HepG2 (cell line): ENCODE data around the gene C16orf86. TPM values are rescaled to one million over a fixed set of nuclear protein-coding genes. Genes with fewer than 3 reads are reported as not detected.

Experiments used
- EEA1 ChIP-seq: sonication (generic); formaldehyde crosslinking; IDR thresholded peaks from 2 replicates; pipeline ENCODE4 v1.5.1; 2020; ENCODE audit warnings: mild to moderate bottlenecking, missing genetic modification reagents, borderline replicate concordance
- HNRNPLL ChIP-seq: fragments of 200-400 bp; formaldehyde crosslinking; IDR thresholded peaks from 2 replicates; pipeline ENCODE4 v1.6.1; 2017; ENCODE audit warnings: mild to moderate bottlenecking, low read depth, low read length; ENCODE audit not compliant: poor library complexity, severe bottlenecking
- HOXA5 ChIP-seq: sonication (generic); formaldehyde crosslinking; IDR thresholded peaks from 2 replicates; pipeline ENCODE4 v1.4.0; 2020; ENCODE audit warnings: missing genetic modification reagents
- MTF1 ChIP-seq: sonication (generic); formaldehyde crosslinking; IDR thresholded peaks from 2 replicates; pipeline ENCODE4 v1.5.0; 2020; ENCODE audit warnings: missing genetic modification reagents
- NFAT5 ChIP-seq: sonication (generic); formaldehyde crosslinking; IDR thresholded peaks from 2 replicates; pipeline ENCODE4 v1.4.0; 2020; ENCODE audit warnings: missing genetic modification reagents
- THAP11 ChIP-seq: IDR thresholded peaks from 2 replicates; pipeline ENCODE4 v1.6.1; 2016; ENCODE audit warnings: missing biosample characterization, missing genetic modification reagents
- XBP1 ChIP-seq: sonication (generic); formaldehyde crosslinking; IDR thresholded peaks from 2 replicates; pipeline ENCODE4 v1.5.0; 2020; ENCODE audit warnings: missing genetic modification reagents
- ZFP37 ChIP-seq: sonication (generic); formaldehyde crosslinking; IDR thresholded peaks from 2 replicates; pipeline ENCODE4 v1.4.0; 2020; ENCODE audit warnings: missing genetic modification reagents, borderline replicate concordance
- ZNF773 ChIP-seq: sonication (generic); formaldehyde crosslinking; IDR thresholded peaks from 2 replicates; pipeline ENCODE4 v1.4.0; 2020; ENCODE audit warnings: missing genetic modification reagents, borderline replicate concordance
- polyA plus RNA-seq, 8 experiments: library from polyadenylated mRNA; depleted of rRNA in 3 of 8; stranded (reverse) in 7 of 8; unstranded in 1 of 8; fragments of >200 nt; fragmentation: Illumina TruSeq in 4 of 8; extraction: Trizol in 4 of 8; gene quantifications; 2 replicates each; pipeline versions ENCODE4 v1.2.1 to v1.2.3, GENCODE V29; 2011 to 2016; ENCODE audit warnings: low read depth in 4 of 8, missing spikeins in 1 of 8, mixed read lengths in 1 of 8; ENCODE audit not compliant: insufficient read depth in 1 of 8
- total RNA-seq, 5 experiments: library from RNA; depleted of rRNA; stranded (reverse); fragments of >200 nt; fragmentation: Illumina TruSeq; extraction: Trizol; gene quantifications; 2 replicates each; pipeline ENCODE4 v1.2.3, GENCODE V29; 2016; ENCODE audit warnings: low read depth in 1 of 5
- TF ChIP-seq, protein P1 (sequence below), 2 experiments: fragments of 450-650 bp in 1 of 2; sonication (generic) in 1 of 2; formaldehyde crosslinking in 1 of 2; IDR thresholded peaks; 2 replicates each; pipeline versions ENCODE4 v1.6.1 to v1.8.0; 2016 to 2022; ENCODE audit warnings: antibody characterized with exemption in 1 of 2, mild to moderate bottlenecking in 1 of 2, missing genetic modification reagents in 1 of 2
- TF ChIP-seq, protein P2 (sequence below): sonication (generic); formaldehyde crosslinking; IDR thresholded peaks from 2 replicates; pipeline ENCODE4 v1.9.0; 2021; ENCODE audit warnings: missing genetic modification reagents, mild to moderate bottlenecking, borderline replicate concordance

Gene C16orf86
- total and polyA plus RNA-seq, 2 of the 13 experiments (the other 11 are each of a cell fraction or from before 2014, with no cell fraction given) = 1.5 to 3.1 TPM

GRCh38 chr16:67666032-67666551 is 522 bp upstream of the C16orf86 start (continued):
- TF ChIP-seq, protein P1, sequence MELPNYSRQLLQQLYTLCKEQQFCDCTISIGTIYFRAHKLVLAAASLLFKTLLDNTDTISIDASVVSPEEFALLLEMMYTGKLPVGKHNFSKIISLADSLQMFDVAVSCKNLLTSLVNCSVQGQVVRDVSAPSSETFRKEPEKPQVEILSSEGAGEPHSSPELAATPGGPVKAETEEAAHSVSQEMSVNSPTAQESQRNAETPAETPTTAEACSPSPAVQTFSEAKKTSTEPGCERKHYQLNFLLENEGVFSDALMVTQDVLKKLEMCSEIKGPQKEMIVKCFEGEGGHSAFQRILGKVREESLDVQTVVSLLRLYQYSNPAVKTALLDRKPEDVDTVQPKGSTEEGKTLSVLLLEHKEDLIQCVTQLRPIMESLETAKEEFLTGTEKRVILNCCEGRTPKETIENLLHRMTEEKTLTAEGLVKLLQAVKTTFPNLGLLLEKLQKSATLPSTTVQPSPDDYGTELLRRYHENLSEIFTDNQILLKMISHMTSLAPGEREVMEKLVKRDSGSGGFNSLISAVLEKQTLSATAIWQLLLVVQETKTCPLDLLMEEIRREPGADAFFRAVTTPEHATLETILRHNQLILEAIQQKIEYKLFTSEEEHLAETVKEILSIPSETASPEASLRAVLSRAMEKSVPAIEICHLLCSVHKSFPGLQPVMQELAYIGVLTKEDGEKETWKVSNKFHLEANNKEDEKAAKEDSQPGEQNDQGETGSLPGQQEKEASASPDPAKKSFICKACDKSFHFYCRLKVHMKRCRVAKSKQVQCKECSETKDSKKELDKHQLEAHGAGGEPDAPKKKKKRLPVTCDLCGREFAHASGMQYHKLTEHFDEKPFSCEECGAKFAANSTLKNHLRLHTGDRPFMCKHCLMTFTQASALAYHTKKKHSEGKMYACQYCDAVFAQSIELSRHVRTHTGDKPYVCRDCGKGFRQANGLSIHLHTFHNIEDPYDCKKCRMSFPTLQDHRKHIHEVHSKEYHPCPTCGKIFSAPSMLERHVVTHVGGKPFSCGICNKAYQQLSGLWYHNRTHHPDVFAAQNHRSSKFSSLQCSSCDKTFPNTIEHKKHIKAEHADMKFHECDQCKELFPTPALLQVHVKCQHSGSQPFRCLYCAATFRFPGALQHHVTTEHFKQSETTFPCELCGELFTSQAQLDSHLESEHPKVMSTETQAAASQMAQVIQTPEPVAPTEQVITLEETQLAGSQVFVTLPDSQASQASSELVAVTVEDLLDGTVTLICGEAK (IDR thresholded peaks at IDR 0.05) = no peak
- TF ChIP-seq, protein P1 (CRISPR knock-in tag; IDR thresholded peaks at IDR 0.05) = 0 out of 2 replicates have a peak, but pooled peaks have one; percentile 38
- TF ChIP-seq HNRNPLL = peak; percentile 32
- TF ChIP-seq MTF1 (CRISPR knock-in tag) = no peak
- TF ChIP-seq EEA1 (CRISPR knock-in tag) = no peak; the same call in 1 of the 2 replicates
- TF ChIP-seq ZFP37 (CRISPR knock-in tag) = no peak
- TF ChIP-seq THAP11 (CRISPR knock-in tag) = no peak
- TF ChIP-seq ZNF773 (CRISPR knock-in tag) = no peak
- no peak for TF ChIP-seq XBP1 (CRISPR knock-in tag)
- TF ChIP-seq, protein P2, sequence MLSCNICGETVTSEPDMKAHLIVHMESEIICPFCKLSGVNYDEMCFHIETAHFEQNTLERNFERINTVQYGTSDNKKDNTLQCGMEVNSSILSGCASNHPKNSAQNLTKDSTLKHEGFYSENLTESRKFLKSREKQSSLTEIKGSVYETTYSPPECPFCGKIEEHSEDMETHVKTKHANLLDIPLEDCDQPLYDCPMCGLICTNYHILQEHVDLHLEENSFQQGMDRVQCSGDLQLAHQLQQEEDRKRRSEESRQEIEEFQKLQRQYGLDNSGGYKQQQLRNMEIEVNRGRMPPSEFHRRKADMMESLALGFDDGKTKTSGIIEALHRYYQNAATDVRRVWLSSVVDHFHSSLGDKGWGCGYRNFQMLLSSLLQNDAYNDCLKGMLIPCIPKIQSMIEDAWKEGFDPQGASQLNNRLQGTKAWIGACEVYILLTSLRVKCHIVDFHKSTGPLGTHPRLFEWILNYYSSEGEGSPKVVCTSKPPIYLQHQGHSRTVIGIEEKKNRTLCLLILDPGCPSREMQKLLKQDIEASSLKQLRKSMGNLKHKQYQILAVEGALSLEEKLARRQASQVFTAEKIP (CRISPR knock-in tag) = no peak
- TF ChIP-seq HOXA5 (CRISPR knock-in tag) = 0 out of 2 replicates have a peak, but pooled peaks have one; percentile 52
- no peak for TF ChIP-seq NFAT5
